DND-41 (cell line): ENCODE data around the gene PSMA8.

ENCODE experiments used
- ATAC-seq: fragments of 200-7000 bp; cut with Tn5 transposase; 3 replicates; pipeline ENCODE4 v1.9.1; 2021; ENCODE audit warnings: low read depth; ENCODE audit not compliant: insufficient read depth
- DNase-seq: peaks from one replicate; pipeline ENCODE4 v3.0.0-alpha.2; 2020
- H2AFZ ChIP-seq: 2 replicates; pipeline ENCODE4 v1.6.0; 2012; ENCODE audit warnings: low read depth, low read length
- H3K27ac ChIP-seq: 2 replicates; pipeline ENCODE4 v1.5.1; 2012; ENCODE audit warnings: low read length, inconsistent platforms
- H3K27me3 ChIP-seq: fragments of 200-600 bp; sonication (generic); 2 replicates; pipeline ENCODE4 v1.6.0; 2012; ENCODE audit warnings: low read length, mild to moderate bottlenecking, inconsistent platforms; ENCODE audit not compliant: insufficient read depth, poor library complexity
- H3K36me3 ChIP-seq: 2 replicates; pipeline ENCODE4 v1.5.1; 2012; ENCODE audit warnings: low read length, inconsistent platforms; ENCODE audit not compliant: insufficient read depth
- H3K4me1 ChIP-seq: 2 replicates; pipeline ENCODE4 v1.5.1; 2012; ENCODE audit warnings: mild to moderate bottlenecking, low read length; ENCODE audit not compliant: insufficient read depth
- H3K4me2 ChIP-seq: 2 replicates; pipeline ENCODE4 v1.6.0; 2012; ENCODE audit warnings: mild to moderate bottlenecking, moderate library complexity, low read length, inconsistent platforms; ENCODE audit not compliant: insufficient read depth
- H3K4me3 ChIP-seq, 2 experiments: fragments of 200-600 bp in 1 of 2; shearing (Covaris generic) in 1 of 2; 2 replicates each; pipeline ENCODE4 v1.5.1; 2012 to 2016; ENCODE audit warnings: inconsistent platforms in 2 of 2, low read length in 2 of 2, mild to moderate bottlenecking in 2 of 2, low read depth in 1 of 2, moderate library complexity in 1 of 2
- H3K79me2 ChIP-seq: 2 replicates; pipeline ENCODE4 v1.6.0; 2012; ENCODE audit warnings: low read length, inconsistent platforms; ENCODE audit not compliant: insufficient read depth
- H3K9ac ChIP-seq: 2 replicates; pipeline ENCODE4 v1.6.0; 2012; ENCODE audit warnings: low read depth, mild to moderate bottlenecking, inconsistent platforms, low read length, moderate library complexity
- H3K9me3 ChIP-seq: 2 replicates; pipeline ENCODE4 v1.5.1; 2012; ENCODE audit warnings: low read length, moderate library complexity, mild to moderate bottlenecking, inconsistent platforms; ENCODE audit not compliant: insufficient read depth, severe bottlenecking
- H4K20me1 ChIP-seq: 2 replicates; pipeline ENCODE4 v1.6.0; 2012; ENCODE audit warnings: low read length; ENCODE audit not compliant: insufficient read depth
- CTCF ChIP-seq: IDR thresholded peaks from 2 replicates; pipeline ENCODE4 v1.5.1; 2012; ENCODE audit warnings: borderline replicate concordance, low read length, moderate library complexity, mild to moderate bottlenecking; ENCODE audit not compliant: poor library complexity, severe bottlenecking; ENCODE audit errors: extremely low read depth
- EZH2 ChIP-seq: IDR thresholded peaks from 3 replicates; pipeline ENCODE4 v1.6.1; 2012; ENCODE audit warnings: borderline replicate concordance, low read depth, mild to moderate bottlenecking, moderate library complexity, low read length, inconsistent platforms; ENCODE audit not compliant: severe bottlenecking

The PSMA8 gene

GRCh38 chr18:26181343-26181826 is 47.7 kb downstream of the PSMA8 start:
- Histone ChIP-seq H3K27me3 (no peaks in the 10 kb centered on the region), H3K36me3 (no peaks in the 10 kb centered on the region), H4K20me1 (no peaks in the 10 kb centered on the region), H3K27ac (no peak overlapping the region), H3K9me3 (peaks cover 7% of the 10 kb centered on the region), H3K4me2 (no peak overlapping the region), H3K4me3 (no peak overlapping the region), H3K4me1 (peaks cover 10% of the 10 kb centered on the region), H3K9ac (no peak overlapping the region), H2AFZ (no peak overlapping the region), H3K79me2 (no peaks in the 10 kb centered on the region)
- no peak for DNase-seq
- no peak for TF ChIP-seq EZH2
- no peak for TF ChIP-seq CTCF
- ATAC-seq = no peak

- Histone ChIP-seq H4K20me1 (no peaks in the 10 kb centered on the region), H3K4me1 (peaks cover 10% of the 10 kb centered on the region), H3K4me2 (no peak overlapping the region), H3K27ac (no peak overlapping the region; the same call in 1 of the 2 replicates), H3K27me3 (no peaks in the 10 kb centered on the region), H3K9ac (no peak overlapping the region), H3K9me3 (peaks cover 7% of the 10 kb centered on the region), H2AFZ (no peak overlapping the region), H3K36me3 (no peaks in the 10 kb centered on the region), H3K4me3 (no peak overlapping the region), H3K79me2 (no peaks in the 10 kb centered on the region)
- TF ChIP-seq EZH2 (no peak), CTCF (no peak)
- ATAC-seq = peak; percentile 64; the same call in 2 of the 3 replicates
- DNase-seq = no peak
Measured at GRCh38 chr18:26183395-26184112, 49.9 kb downstream of the PSMA8 start.

- Histone ChIP-seq H3K79me2 (no peaks in the 10 kb centered on the region), H3K9me3 (peaks cover 7% of the 10 kb centered on the region), H3K4me2 (no peak overlapping the region), H3K36me3 (no peaks in the 10 kb centered on the region), H2AFZ (no peak overlapping the region), H3K9ac (no peak overlapping the region), H3K4me1 (peaks cover 12% of the 10 kb centered on the region), H3K4me3 (no peak overlapping the region), H3K27me3 (no peaks in the 10 kb centered on the region), H4K20me1 (no peaks in the 10 kb centered on the region), H3K27ac (no peak overlapping the region)
- DNase-seq (no peak), ATAC-seq (no peak)
- TF ChIP-seq EZH2 (no peak), CTCF (peak; percentile 44)
Measured at GRCh38 chr18:26185267-26185666, 51.6 kb downstream of the PSMA8 start.
